ENCODE results near the gene NIT2.

The NIT2 gene

DNA sequence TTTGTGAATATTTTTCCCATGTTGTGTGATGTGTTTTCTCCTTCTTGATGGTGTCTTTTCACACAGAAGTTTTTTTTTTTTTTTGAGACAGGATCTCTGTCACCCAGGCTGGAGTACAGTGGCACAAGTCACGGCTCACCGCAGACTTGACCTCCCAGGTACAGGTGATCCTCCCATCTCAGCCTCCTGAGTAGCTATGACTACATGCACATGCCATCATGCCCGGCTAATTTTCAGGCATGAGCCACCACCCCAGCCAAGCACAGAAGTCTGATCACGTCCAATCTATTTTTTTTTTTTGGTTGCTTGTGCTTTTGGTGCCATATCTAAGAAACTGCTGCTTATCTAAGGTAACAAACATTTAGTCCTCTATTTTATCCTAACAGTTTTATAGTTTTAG, 41.7 kb downstream of the NIT2 start:
- TF ChIP-seq SPI1 (IDR thresholded peaks at IDR 0.05; ENCODE audit: borderline replicate concordance, low read depth) (no peak), GABPA (IDR thresholded peaks at IDR 0.05; ENCODE audit: low read depth) (no peak), POLR2AphosphoS5 (IDR thresholded peaks at IDR 0.05; ENCODE audit: low read depth) (no peak)
- TF ChIP-seq, protein P1, sequence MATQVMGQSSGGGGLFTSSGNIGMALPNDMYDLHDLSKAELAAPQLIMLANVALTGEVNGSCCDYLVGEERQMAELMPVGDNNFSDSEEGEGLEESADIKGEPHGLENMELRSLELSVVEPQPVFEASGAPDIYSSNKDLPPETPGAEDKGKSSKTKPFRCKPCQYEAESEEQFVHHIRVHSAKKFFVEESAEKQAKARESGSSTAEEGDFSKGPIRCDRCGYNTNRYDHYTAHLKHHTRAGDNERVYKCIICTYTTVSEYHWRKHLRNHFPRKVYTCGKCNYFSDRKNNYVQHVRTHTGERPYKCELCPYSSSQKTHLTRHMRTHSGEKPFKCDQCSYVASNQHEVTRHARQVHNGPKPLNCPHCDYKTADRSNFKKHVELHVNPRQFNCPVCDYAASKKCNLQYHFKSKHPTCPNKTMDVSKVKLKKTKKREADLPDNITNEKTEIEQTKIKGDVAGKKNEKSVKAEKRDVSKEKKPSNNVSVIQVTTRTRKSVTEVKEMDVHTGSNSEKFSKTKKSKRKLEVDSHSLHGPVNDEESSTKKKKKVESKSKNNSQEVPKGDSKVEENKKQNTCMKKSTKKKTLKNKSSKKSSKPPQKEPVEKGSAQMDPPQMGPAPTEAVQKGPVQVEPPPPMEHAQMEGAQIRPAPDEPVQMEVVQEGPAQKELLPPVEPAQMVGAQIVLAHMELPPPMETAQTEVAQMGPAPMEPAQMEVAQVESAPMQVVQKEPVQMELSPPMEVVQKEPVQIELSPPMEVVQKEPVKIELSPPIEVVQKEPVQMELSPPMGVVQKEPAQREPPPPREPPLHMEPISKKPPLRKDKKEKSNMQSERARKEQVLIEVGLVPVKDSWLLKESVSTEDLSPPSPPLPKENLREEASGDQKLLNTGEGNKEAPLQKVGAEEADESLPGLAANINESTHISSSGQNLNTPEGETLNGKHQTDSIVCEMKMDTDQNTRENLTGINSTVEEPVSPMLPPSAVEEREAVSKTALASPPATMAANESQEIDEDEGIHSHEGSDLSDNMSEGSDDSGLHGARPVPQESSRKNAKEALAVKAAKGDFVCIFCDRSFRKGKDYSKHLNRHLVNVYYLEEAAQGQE (IDR thresholded peaks at IDR 0.05; ENCODE audit: insufficient replicate concordance, low read depth), result no peak
- TF ChIP-seq, protein P2, sequence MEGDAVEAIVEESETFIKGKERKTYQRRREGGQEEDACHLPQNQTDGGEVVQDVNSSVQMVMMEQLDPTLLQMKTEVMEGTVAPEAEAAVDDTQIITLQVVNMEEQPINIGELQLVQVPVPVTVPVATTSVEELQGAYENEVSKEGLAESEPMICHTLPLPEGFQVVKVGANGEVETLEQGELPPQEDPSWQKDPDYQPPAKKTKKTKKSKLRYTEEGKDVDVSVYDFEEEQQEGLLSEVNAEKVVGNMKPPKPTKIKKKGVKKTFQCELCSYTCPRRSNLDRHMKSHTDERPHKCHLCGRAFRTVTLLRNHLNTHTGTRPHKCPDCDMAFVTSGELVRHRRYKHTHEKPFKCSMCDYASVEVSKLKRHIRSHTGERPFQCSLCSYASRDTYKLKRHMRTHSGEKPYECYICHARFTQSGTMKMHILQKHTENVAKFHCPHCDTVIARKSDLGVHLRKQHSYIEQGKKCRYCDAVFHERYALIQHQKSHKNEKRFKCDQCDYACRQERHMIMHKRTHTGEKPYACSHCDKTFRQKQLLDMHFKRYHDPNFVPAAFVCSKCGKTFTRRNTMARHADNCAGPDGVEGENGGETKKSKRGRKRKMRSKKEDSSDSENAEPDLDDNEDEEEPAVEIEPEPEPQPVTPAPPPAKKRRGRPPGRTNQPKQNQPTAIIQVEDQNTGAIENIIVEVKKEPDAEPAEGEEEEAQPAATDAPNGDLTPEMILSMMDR (IDR thresholded peaks at IDR 0.05; ENCODE audit: insufficient read depth, low read length), result no peak
- Histone ChIP-seq H3K27me3 (ENCODE audit: insufficient read depth, poor library complexity, severe bottlenecking) (no peaks in the 10 kb centered on the region), H3K4me3 (replicated peaks; ENCODE audit: insufficient read depth, low read length) (no peak overlapping the region)

DNA sequence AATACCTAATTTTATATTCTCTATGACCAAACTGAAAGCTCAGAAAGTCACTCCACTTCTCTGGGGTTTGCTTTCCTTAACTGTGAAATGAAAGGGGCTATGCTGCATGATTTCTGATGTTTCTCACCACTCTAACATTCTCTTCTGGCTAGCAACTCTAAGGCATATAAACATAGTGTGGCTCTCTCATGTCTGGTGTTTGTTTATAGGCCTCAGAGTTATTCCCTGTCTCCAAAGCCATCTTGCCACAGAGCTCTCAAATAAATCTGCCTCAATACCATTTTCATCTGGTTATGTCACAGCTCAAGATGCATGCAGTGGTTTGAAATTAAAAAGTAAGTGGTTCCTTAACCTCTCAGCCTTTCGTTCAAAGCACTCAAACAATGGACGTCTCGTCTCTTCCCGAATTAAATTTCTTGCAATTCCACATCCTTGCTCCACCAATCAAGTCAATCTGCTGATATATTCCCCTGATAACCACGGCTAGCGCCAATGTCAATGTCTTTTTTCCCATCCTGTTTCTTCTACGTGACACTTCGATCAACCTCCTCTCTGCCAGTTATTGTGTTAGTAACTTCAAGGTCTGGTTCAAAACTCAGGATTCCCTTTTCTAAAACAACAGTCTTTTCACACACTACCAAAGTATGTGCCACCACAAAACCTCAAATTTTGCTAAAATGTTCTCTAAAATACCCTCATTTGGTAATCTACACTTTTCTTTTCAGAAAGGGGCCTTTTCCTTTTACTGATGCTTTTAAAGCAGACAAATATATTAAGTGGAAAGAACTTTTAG, 50.4 kb downstream of the NIT2 start:
- no peak for DNase-seq (ENCODE audit: low read depth in 1 of 2, low spot score in 1 of 2)
- no peak overlapping the region for H3K4me3 ChIP-seq (replicated peaks; ENCODE audit: insufficient read depth, low read length)
- TF ChIP-seq, protein P1 (IDR thresholded peaks at IDR 0.05; ENCODE audit: insufficient replicate concordance, low read depth), result no peak
- TF ChIP-seq POLR2AphosphoS5 (IDR thresholded peaks at IDR 0.05; ENCODE audit: low read depth), result no peak
- TF ChIP-seq, protein P2 (IDR thresholded peaks at IDR 0.05; ENCODE audit: insufficient read depth, low read length), result no peak
- no peak for TF ChIP-seq SPI1 (IDR thresholded peaks at IDR 0.05; ENCODE audit: borderline replicate concordance, low read depth)
- TF ChIP-seq GABPA (IDR thresholded peaks at IDR 0.05; ENCODE audit: low read depth), result no peak
- no peak overlapping the region for H3K27ac ChIP-seq (replicated peaks)
- no peaks in the 10 kb centered on the region for H3K27me3 ChIP-seq (ENCODE audit: insufficient read depth, poor library complexity, severe bottlenecking)

More for the DNA sequence above, 41.7 kb downstream of the NIT2 start:
- H3K27ac ChIP-seq (replicated peaks), result no peak overlapping the region
- DNase-seq (ENCODE audit: low read depth in 1 of 2, low spot score in 1 of 2), result no peak

GRCh38 chr3:100386437-100387074, 52.0 kb downstream of the NIT2 start:
- no peak overlapping the region; the same call in 1 of the 2 replicates for H3K27ac ChIP-seq (replicated peaks)
- no peaks in the 10 kb centered on the region for H3K27me3 ChIP-seq (ENCODE audit: insufficient read depth, poor library complexity, severe bottlenecking)
- no peak for DNase-seq (ENCODE audit: low read depth in 1 of 2, low spot score in 1 of 2)
- TF ChIP-seq POLR2AphosphoS5 (IDR thresholded peaks at IDR 0.05; ENCODE audit: low read depth), result no peak
- TF ChIP-seq GABPA (IDR thresholded peaks at IDR 0.05; ENCODE audit: low read depth), result no peak
- no peak for TF ChIP-seq SPI1 (IDR thresholded peaks at IDR 0.05; ENCODE audit: borderline replicate concordance, low read depth)
- TF ChIP-seq, protein P1 (IDR thresholded peaks at IDR 0.05; ENCODE audit: insufficient replicate concordance, low read depth), result no peak
- TF ChIP-seq, protein P2 (IDR thresholded peaks at IDR 0.05; ENCODE audit: insufficient read depth, low read length), result no peak
- H3K4me3 ChIP-seq (replicated peaks; ENCODE audit: insufficient read depth, low read length), result no peak overlapping the region

All from HL-60 (cell line).